Mesodermal cell (in vitro differentiated cells): ENCODE results near the gene RUFY3.
"Not testable (repeated sequence)": the region's sequence is repeated elsewhere in the genome, so short reads cannot be mapped to it uniquely, and the experiment has no call there.

ENCODE experiments used
- H3K27ac ChIP-seq: 2 replicates; pipeline ENCODE4 v1.7.0; 2013; ENCODE audit warnings: mild to moderate bottlenecking, low read depth, low read length, moderate library complexity; ENCODE audit not compliant: severe bottlenecking
- H3K36me3 ChIP-seq: 2 replicates; pipeline ENCODE4 v1.7.1; 2013; ENCODE audit warnings: mild to moderate bottlenecking, low read length, moderate library complexity; ENCODE audit not compliant: control insufficient read depth, insufficient read depth
- H3K4me1 ChIP-seq: one replicate; pipeline ENCODE4 v1.7.1; 2013; ENCODE audit warnings: mild to moderate bottlenecking, low read length; ENCODE audit not compliant: insufficient read depth, control insufficient read depth, poor library complexity, severe bottlenecking
- H3K4me3 ChIP-seq: 2 replicates; pipeline ENCODE4 v1.7.0; 2013; ENCODE audit warnings: low read length, control low read depth, mild to moderate bottlenecking; ENCODE audit not compliant: insufficient read depth, poor library complexity, severe bottlenecking; ENCODE audit errors: extremely low read depth
- H3K9me3 ChIP-seq: 2 replicates; pipeline ENCODE4 v1.7.1; 2013; ENCODE audit warnings: mild to moderate bottlenecking, low read length, moderate library complexity; ENCODE audit not compliant: control insufficient read depth
- whole genome bisulfite sequencing, 2 experiments: methylation state at CpG; one replicate each; pipeline ENCODE4 v1.1.5; 2013; ENCODE audit warnings: missing lambda C conversion rate in 2 of 2; ENCODE audit not compliant: insufficient coverage in 2 of 2; 5-methylcytosine and 5-hydroxymethylcytosine counted together

Gene RUFY3

DNA sequence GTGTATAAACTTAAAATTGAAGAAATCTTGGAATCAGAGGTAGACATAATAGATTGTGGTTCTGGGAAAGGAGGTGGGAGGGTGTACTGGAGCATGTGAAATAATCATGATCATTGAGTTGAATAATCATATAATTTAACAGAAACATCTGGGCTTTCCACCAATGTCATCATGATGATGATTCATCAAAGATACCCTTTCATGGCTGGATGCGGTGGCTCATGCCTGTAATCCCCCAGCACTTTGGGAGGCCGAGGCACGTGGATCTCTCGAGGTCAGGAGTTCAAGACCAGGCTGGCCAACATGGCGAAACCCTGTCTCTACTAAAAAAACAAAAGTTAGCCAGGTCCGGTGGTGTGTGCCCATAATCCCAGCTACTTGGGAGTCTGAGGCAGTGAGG, 6.7 kb upstream of the RUFY3 start:
- H3K27ac ChIP-seq, result no peak overlapping the region
- H3K9me3 ChIP-seq, result no peaks in the 10 kb centered on the region
- H3K4me3 ChIP-seq, result no peak overlapping the region
- H3K36me3 ChIP-seq, result no peaks in the 10 kb centered on the region
- H3K4me1 ChIP-seq, result no peaks in the 10 kb centered on the region
- 92 to 100% methylated on average over 6 of the region's 6 CpGs for whole genome bisulfite sequencing, 2 experiments

- Histone ChIP-seq H3K4me3 (no peak overlapping the region), H3K9me3 (no peaks in the 10 kb centered on the region), H3K4me1 (peaks cover 14% of the 10 kb centered on the region), H3K27ac (no peak overlapping the region), H3K36me3 (no peaks in the 10 kb centered on the region)
- WGBS, 2 experiments, result 91 to 96% methylated on average over 8 to 9 of the region's 13 CpGs
Measured at GRCh38 chr4:70718811-70719604, 2.8 kb upstream of the RUFY3 start.

DNA sequence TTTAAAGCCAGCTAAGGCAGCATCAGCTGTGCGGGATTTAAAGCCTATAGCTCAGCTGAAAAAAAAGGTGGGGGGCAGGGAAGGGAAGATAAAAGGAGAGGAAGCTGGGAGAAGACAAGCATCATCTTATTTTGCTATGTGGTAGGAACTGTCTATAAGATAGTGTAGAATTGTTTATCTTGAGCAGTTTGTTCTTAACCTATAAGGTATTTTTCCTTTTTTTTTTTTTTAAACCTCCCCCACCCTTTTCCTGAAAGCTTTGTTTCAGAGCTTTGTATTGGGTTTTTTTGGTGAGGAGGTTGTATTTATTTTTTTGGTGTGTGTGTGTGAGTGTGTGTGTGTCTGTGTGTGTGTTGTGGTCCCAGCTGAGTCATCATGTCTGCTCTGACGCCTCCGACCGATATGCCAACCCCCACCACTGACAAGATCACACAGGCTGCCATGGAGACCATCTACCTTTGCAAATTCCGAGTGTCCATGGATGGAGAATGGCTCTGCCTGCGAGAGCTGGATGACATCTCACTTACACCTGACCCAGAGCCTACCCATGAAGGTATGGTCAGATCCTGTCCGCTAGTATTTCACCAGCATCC, 531 bp downstream of the RUFY3 start:
- 94 to 100% methylated on average over 1 to 3 of the region's 7 CpGs for WGBS, 2 experiments
- Histone ChIP-seq H3K9me3 (no peaks in the 10 kb centered on the region), H3K4me1 (peaks cover 14% of the 10 kb centered on the region), H3K27ac (peak overlapping the region; percentile 89), H3K4me3 (peak overlapping the region; percentile 20), H3K36me3 (peaks cover 3% of the 10 kb centered on the region)

GRCh38 chr4:70724463-70724862, 2.7 kb downstream of the RUFY3 start:
- H3K4me3 ChIP-seq, result no peak overlapping the region
- H3K27ac ChIP-seq, result no peak overlapping the region
- H3K9me3 ChIP-seq, result no peaks in the 10 kb centered on the region
- WGBS, 2 experiments, result 100% methylated on average over 2 of the region's 3 CpGs; no CpG with 5 or more reads in 1 of the 2 experiments
- H3K4me1 ChIP-seq, result peaks cover 14% of the 10 kb centered on the region
- H3K36me3 ChIP-seq, result peaks cover 3% of the 10 kb centered on the region

GRCh38 chr4:70725633-70726032, 3.9 kb downstream of the RUFY3 start:
- WGBS, 2 experiments, result 67 to 75% methylated on average over 1 of the region's 1 CpG
- Histone ChIP-seq H3K4me1 (peaks cover 14% of the 10 kb centered on the region), H3K36me3 (peaks cover 3% of the 10 kb centered on the region), H3K27ac (no peak overlapping the region), H3K4me3 (no peak overlapping the region), H3K9me3 (no peaks in the 10 kb centered on the region)

DNA sequence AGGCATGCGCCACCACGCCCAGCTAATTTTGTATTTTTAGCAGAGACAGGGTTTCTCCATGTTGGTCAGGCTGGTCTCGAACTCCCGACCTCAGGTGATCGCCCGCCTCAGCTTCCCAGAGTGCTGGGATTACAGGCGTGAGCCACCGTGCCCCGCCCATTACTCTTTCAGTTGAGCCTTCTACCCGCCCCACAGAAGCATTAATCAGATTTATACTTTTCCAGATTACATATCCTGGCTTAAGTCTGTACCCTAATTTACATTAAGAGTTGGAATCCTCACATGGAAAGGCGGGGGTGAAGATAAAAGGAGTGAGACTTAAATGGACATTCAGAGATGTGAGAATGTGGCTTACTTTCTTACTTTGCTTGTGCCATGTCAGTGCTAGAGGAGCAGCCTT, 4.8 kb downstream of the RUFY3 start:
- not testable (repeated sequence) for H3K4me3 ChIP-seq, H3K27ac ChIP-seq, H3K9me3 ChIP-seq, H3K36me3 ChIP-seq
- peaks cover 14% of the 10 kb centered on the region for H3K4me1 ChIP-seq
- WGBS, 2 experiments, result 93 to 94% methylated on average over 5 to 7 of the region's 11 CpGs

DNA sequence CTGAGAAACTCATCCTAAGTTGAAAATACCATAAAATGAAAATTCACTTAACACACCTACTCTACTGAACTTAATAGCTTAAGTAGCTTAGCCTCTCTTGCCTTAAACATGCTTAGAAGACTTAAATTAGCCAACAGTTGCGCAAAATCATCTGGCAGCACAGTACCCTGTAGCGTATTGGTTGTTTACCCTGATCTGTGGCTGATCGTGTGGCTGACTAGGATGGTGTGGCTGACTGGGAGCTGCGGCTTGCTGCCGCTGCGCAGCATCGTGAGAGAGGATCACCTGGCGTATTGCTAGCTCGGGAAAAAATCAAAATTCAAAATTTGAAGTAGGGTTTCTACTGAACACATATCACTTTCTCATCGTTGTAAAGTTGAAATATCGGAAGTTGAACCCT, 6.3 kb downstream of the RUFY3 start:
- no peaks in the 10 kb centered on the region for H3K9me3 ChIP-seq
- 92 to 98% methylated on average over 8 to 9 of the region's 11 CpGs for WGBS, 2 experiments
- H3K36me3 ChIP-seq, result peaks cover 6% of the 10 kb centered on the region
- no peak overlapping the region for H3K4me3 ChIP-seq
- H3K4me1 ChIP-seq, result peaks cover 4% of the 10 kb centered on the region
- H3K27ac ChIP-seq, result no peak overlapping the region

GRCh38 chr4:70732878-70733277, 11.1 kb downstream of the RUFY3 start:
- WGBS, 2 experiments, result 87 to 100% methylated on average over 2 of the region's 9 CpGs
- not testable (repeated sequence) for H3K36me3 ChIP-seq, H3K4me3 ChIP-seq, H3K9me3 ChIP-seq, H3K27ac ChIP-seq
- H3K4me1 ChIP-seq, result peaks cover 12% of the 10 kb centered on the region

DNA sequence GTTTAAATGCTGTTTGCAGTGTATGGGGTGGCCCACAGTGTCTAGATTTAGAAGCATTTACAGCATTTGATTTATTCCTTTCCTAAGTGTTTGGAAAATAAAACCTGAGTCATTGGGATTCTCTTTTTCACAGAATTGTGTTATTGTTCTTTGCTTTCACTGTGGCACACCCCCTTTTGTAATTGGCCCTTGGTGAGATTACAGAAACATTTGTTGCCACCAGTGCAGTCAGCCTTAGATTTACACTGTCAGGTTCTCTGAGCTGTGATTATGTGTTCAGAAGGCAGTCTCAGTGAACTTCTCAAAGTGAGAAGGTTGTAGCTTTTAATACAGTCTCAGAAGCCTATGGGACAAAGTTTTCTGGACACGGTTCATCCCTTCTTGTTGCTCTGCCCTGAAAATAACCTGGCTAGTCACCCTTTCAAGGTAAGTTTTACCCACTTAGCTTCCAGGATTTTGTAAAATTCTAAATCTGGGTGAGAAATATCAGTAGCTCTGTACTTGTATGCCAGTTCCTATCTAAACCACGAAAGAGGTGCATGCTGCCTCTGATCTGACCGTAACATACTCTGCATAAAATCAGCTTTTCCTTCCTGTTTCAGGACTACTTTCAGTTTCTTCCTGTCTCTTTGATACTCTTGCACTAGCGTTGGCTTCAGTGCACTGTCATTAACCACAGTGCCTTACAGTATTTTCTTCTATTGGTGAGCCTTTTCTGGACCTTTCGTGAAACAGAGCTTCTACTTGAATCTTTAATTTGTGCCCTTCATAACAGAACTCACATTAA, 12.6 kb downstream of the RUFY3 start:
- WGBS, 2 experiments, result 88% methylated on average over 5 of the region's 5 CpGs
- H3K36me3 ChIP-seq, result peaks cover 3% of the 10 kb centered on the region
- peak overlapping the region; percentile 62 for H3K27ac ChIP-seq
- peaks cover 13% of the 10 kb centered on the region for H3K4me1 ChIP-seq
- no peak overlapping the region for H3K4me3 ChIP-seq
- no peaks in the 10 kb centered on the region for H3K9me3 ChIP-seq

- Histone ChIP-seq H3K9me3 (no peaks in the 10 kb centered on the region), H3K27ac (peak overlapping the region; percentile 62), H3K4me1 (peaks cover 18% of the 10 kb centered on the region), H3K4me3 (no peak overlapping the region), H3K36me3 (peaks cover 3% of the 10 kb centered on the region)
- 97 to 100% methylated on average over 2 of the region's 3 CpGs for WGBS, 2 experiments
Measured at GRCh38 chr4:70734971-70735370, 13.2 kb downstream of the RUFY3 start.
